Stimulated activated CD4-positive, alpha-beta T cell treated with anti-CD3 and anti-CD28 coated beads, TNF-alpha, amount 100 ng/mL, for 1 hour (primary cell): ENCODE data around the gene NMRAL1.

Experiments used
- DNase-seq, 3 donors: peaks; one replicate each; pipeline ENCODE4 v3.0.0-alpha.2; 2020; ENCODE audit warnings: low read depth in 3 of 3, low spot score in 1 of 3

The NMRAL1 gene

GRCh38 chr16:4467916-4468315 lies 6.5 kb downstream of the NMRAL1 start:
- no peak for DNase-seq

DNA sequence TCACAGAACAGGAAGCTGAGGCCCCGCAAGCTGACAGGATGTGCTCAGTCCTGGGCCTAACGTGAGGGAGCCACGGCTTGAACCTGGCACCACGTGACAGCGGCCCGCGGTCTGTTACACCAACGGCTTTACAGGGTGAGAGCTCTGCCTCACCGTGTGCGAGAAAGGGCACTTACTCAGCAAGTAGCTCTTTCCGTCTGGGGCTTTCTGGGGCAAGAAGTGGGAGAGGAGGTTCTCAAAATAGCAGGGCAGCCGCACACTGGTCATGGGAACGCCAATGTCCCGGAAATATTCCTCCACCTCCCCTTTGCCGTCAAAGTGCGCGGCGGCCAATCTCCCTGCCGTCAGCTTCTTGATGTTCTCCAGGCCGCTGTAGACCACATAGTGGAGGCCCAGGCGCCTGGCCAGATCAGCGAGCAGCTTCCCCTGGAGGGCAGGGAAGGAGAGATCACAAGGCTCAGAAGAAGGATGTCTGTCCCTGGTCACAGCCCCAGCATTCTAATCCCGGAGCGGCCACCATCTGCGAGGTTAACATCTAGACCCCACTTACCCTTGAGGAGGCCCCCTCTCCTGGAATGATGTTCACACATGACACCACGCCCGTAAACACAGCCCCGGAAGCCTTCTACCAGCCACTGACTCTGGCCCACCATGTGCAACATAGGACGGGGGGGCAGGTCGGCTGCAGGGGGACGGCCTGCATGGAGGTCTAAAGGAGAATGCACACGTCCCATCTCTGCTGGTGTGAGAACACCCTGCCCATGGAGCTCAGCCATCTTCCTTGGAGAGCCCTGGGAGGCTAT lies 8.2 kb downstream of the NMRAL1 start:
- DNase-seq = peak in 2 of 3 donors; percentile 22 to 29

GRCh38 chr16:4463522-4464163 lies 10.8 kb downstream of the NMRAL1 start:
- DNase-seq = no peak

- DNase-seq = no peak
Measured at GRCh38 chr16:4461250-4462085, 13.0 kb downstream of the NMRAL1 start.

- no peak for DNase-seq
Measured at GRCh38 chr16:4460936-4461249, 13.5 kb downstream of the NMRAL1 start.

DNA sequence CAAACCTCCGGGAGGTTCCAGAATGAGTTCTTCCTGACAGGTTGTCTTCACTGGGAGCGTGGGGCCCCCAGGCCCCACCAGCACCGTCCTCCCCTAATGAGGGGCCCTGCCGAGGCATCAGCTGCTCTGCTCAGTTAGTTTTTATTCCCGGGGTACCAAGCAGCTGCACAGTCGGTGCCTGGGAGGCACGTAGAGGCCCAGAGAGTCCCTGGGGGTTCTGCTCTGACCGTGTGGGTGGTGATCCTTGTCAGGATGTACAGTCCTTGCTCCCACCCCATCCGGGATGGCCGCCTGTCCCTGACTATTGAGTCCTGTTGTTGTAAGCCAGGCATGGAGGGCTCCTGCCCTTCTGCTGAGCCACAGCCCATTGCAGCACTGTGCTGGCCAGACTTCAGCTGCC lies 18.5 kb downstream of the NMRAL1 start:
- DNase-seq = no peak

DNA sequence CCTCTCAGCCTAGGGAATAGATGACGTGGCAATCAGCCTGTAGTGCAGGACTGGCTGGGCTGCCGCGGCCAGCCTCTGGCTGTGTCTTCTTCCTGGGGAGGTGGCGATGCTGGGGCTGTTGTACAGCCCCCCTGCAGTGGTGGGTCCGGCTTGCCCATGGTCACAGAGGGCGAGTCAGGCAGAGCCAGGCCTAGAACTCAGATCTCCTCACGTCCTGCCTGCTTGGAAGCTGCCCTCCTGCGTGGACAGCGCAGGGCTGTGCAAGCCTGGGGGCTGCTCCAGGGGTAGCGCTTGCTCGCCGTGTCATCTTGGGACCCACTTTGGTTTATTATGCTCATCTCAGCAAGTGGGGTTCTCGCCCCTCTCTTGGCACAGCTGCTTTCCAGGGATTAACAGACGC lies 19.3 kb downstream of the NMRAL1 start:
- no peak for DNase-seq

DNA sequence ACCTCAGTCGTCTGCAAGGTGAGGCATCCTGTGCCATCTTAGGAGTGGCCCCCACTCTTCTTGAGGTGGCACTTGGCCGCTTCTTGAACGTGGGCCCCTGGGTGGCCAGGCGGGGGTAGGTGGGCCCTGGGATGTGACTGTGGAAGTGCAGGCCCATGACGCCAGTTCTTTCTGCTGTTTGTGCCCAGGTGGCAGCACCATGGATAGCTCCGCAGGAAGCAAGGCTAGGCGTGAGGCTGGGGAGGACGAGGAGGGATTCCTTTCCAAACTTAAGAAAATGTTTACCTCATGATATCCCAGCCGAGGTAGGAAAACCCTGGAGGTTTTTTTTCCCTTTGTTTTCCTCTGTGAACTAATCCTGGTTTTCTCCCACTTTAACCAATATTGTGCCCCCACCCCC lies 19.8 kb downstream of the NMRAL1 start:
- DNase-seq = no peak

GRCh38 chr16:4452674-4453073 lies 21.8 kb downstream of the NMRAL1 start:
- no peak for DNase-seq

GRCh38 chr16:4450931-4451519 lies 23.4 kb downstream of the NMRAL1 start:
- DNase-seq = no peak

DNA sequence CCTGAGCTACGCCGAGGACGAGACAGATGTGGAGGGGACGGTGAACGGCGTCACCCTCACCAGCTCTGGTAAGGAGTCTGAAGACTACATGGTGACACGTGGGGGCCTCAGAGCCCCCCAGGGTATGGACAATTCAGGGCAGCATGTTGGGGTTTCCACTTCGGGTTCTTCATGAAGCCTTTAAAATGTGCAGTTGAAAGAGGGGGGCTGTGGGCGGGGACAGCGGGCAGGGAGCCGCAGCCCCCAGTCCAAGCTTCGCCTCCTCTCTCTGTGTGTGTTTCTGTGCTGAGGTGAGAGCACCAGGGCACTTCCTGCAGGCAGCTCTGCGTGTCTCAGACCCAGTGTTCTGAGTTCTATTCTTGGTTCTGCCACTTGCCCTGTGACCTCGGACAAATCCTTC lies 24.0 kb downstream of the NMRAL1 start:
- no peak for DNase-seq

- DNase-seq = no peak
Measured at GRCh38 chr16:4443986-4444385, 30.4 kb downstream of the NMRAL1 start.

GRCh38 chr16:4443271-4443670 lies 31.2 kb downstream of the NMRAL1 start:
- DNase-seq = no peak

DNA sequence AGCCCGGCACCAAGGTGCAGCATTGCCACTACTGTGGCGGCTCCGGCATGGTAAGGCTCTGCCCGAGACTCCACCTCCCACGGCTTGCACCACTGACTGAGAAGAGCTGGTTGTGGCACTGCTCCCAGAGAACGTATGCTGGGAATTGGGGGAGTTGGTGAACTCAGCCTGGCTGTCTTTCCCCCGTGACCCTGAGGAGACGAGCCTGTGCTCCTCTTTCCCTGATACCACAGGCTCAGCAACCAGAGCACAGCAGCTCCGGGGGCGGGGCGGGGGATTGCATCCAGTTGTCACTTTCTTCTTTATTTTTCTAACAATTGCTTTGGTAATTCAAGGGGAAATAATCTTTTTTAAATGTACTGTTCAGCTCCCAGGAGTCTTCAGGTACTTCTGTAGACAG lies 32.1 kb downstream of the NMRAL1 start:
- DNase-seq = no peak

DNA sequence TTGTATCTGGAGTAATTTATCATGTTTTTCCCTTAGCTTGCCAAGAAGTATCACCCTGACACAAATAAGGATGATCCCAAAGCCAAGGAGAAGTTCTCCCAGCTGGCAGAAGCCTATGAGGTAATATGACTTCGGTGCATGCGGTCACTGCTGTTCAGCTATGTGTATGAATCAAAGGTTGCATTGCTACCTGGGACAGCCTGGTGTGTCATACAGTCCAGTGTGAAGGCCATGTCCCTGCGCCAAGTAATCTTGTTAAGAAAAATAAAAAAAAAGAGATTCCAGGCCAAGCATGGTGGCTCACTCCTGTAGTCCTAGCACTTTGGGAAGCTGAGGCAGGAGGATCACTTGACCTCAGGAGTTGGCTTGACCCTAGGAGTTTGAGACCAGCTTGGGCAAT lies 37.1 kb downstream of the NMRAL1 start:
- DNase-seq = no peak

DNA sequence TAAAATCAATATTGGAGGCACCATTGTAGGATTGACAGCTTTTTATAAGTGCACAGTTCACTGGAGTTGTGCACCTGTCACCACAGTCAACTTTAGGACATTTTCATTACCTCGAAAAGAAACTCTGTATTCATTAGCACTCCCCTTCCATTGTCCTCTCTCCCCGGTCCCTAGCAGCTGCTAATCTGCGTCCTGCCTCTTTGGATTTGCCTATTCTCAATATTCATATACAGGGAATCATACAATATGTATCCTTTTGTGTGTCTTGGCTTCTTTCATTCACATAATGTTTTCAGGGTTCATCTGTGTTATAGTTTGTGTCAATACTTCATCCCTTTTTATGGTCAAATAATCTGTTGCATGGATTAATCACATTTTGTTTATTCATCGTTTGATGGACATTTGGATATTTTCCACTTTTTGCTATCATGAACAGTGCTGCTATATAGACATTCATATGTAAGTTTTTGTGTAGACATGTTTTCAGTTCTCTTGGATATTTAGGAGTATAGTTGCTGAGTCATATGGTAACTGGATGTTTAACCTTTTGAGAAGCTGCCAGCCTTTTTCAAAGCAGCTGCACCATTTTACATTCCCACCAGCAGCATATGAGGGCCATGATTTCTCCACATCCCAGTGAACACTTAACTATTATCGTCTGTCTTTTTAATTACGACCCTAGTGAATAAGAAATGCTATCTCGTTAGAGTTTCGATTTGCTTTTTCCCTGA lies 38.9 kb downstream of the NMRAL1 start:
- DNase-seq = no peak

GRCh38 chr16:4433914-4434787 lies 40.3 kb downstream of the NMRAL1 start:
- DNase-seq = no peak

GRCh38 chr16:4433228-4433627 lies 41.2 kb downstream of the NMRAL1 start:
- no peak for DNase-seq

GRCh38 chr16:4431023-4431422 lies 43.4 kb downstream of the NMRAL1 start:
- no peak for DNase-seq

DNA sequence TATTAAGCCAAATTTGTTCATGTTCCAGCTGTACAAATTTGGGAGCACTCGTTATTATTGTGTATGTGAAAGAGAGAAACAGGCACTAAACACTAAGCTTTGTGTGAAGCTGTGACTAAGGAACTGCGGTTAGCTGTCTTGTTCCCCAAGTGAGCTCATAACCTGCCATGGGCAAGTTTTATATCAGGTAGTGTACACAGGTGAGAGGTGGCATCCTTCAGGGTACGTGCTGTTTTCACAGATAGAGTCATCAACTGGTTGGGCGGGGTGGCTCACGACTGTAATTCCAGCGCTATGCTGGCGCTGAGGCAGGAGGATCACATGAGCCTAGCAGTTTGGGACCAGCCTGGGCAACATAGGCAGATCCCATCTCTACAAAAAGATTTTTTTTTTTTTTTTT lies 45.9 kb downstream of the NMRAL1 start:
- DNase-seq = no peak
